K562 (cell line): ENCODE results near the gene SLC27A2. TPM values are rescaled to one million over a fixed set of nuclear protein-coding genes. Genes with fewer than 3 reads are reported as not detected.

Source experiments
- ATAC-seq: fragments of 200-7000 bp; cut with Tn5 transposase; 3 replicates; pipeline ENCODE4 v1.9.1; 2020; ENCODE audit warnings: moderate library complexity
- BruUV-seq: library from RNA; stranded (reverse); fragments of 400-500 nt; replicated peaks from 2 replicates; lab custom pipeline; 2021; lab: Mats Ljungman, UMichigan
- CTCF ChIA-PET: fragments of 300-600 bp; formaldehyde crosslinking; extraction: SDS; loops from one replicate; lab custom pipeline; 2021; ENCODE audit warnings: low intra/inter-chr PET ratio; lab: Yijun Ruan, JAX
- POLR2A ChIA-PET: fragments of 300-600, 350-650 bp; sonication (Branson Sonifier 250); formaldehyde crosslinking; extraction: SDS; loops from one replicate; lab custom pipeline; 2021; ENCODE audit warnings: antibody characterized with exemption, inconsistent platforms; lab: Yijun Ruan, JAX
- DNase-seq, 4 experiments: peaks; one replicate each; pipeline versions ENCODE4 v3.0.0 to v3.0.0-alpha.2; 2011 to 2018; ENCODE audit warnings: low spot score in 3 of 4, mixed read lengths in 3 of 4; ENCODE audit errors: extremely low read depth in 1 of 4
- FAIRE-seq: peaks from 2 replicates; lab custom pipeline; 2011; peaks lifted over from hg19 to GRCh38; lab: Jason Lieb, UNC
- H2AFZ ChIP-seq: 2 replicates; pipeline ENCODE4 v1.6.0; 2011; ENCODE audit warnings: low read depth, low read length, control low read depth, inconsistent platforms
- H3K27ac ChIP-seq: fragments of 200-600 bp; 3 replicates; pipeline ENCODE4 v1.8.0; 2011; ENCODE audit warnings: low read depth, mild to moderate bottlenecking, control low read depth, inconsistent platforms, low read length, moderate library complexity, mixed read lengths; ENCODE audit errors: extremely low read depth
- H3K27me3 ChIP-seq, 2 experiments: fragments of 300-600 bp in 1 of 2; 2 replicates in 1 of 2; 3 replicates in 1 of 2; pipeline versions ENCODE4 v1.6.0 to v1.8.0; 2011; ENCODE audit warnings: inconsistent platforms in 2 of 2, low read length in 2 of 2, mild to moderate bottlenecking in 1 of 2, mixed read lengths in 1 of 2, moderate library complexity in 1 of 2; ENCODE audit not compliant: control insufficient read depth in 2 of 2, insufficient read depth in 2 of 2
- H3K36me3 ChIP-seq: fragments of 300-600 bp; 3 replicates; pipeline ENCODE4 v1.8.0; 2011; ENCODE audit warnings: mild to moderate bottlenecking, low read length, inconsistent platforms; ENCODE audit not compliant: control insufficient read depth, insufficient read depth
- H3K4me1 ChIP-seq, 2 experiments: fragments of 200-600 bp in 1 of 2; replicated peaks in 1 of 2; 2 replicates in 1 of 2; 3 replicates in 1 of 2; pipeline versions ENCODE4 v1.5.1 to v1.8.0; 2011; ENCODE audit warnings: inconsistent platforms in 2 of 2, low read length in 2 of 2, mild to moderate bottlenecking in 1 of 2, mixed read lengths in 1 of 2, moderate library complexity in 1 of 2; ENCODE audit not compliant: control insufficient read depth in 2 of 2, insufficient read depth in 2 of 2
- H3K4me2 ChIP-seq: 2 replicates; pipeline ENCODE4 v1.6.1; 2011; ENCODE audit warnings: low read length, control low read depth, inconsistent platforms, mixed read lengths; ENCODE audit not compliant: insufficient read depth
- H3K4me3 ChIP-seq: fragments of 200-600 bp; sonication (generic), shearing (Covaris generic); 2 replicates; pipeline ENCODE4 v1.5.1; 2016; ENCODE audit warnings: control low read depth, inconsistent platforms
- H3K79me2 ChIP-seq: fragments of 200-600 bp; 3 replicates; pipeline ENCODE4 v1.8.0; 2011; ENCODE audit warnings: low read length, inconsistent platforms; ENCODE audit not compliant: control insufficient read depth, insufficient read depth
- H3K9ac ChIP-seq, 2 experiments: 2 replicates each; pipeline versions ENCODE4 v1.6.0 to v1.6.1; 2011; ENCODE audit warnings: low read depth in 2 of 2, low read length in 2 of 2, control low read depth in 1 of 2, inconsistent platforms in 1 of 2, mild to moderate bottlenecking in 1 of 2, mixed read lengths in 1 of 2; ENCODE audit not compliant: insufficient read depth in 1 of 2
- H3K9me1 ChIP-seq: one replicate; pipeline ENCODE4 v1.6.0; 2011; ENCODE audit warnings: inconsistent platforms, mild to moderate bottlenecking, low read length, moderate library complexity; ENCODE audit not compliant: control insufficient read depth, insufficient read depth
- H3K9me3 ChIP-seq: replicated peaks from 2 replicates; pipeline ENCODE4 v1.5.1; 2011; ENCODE audit warnings: low read depth, low read length, inconsistent platforms; ENCODE audit not compliant: control insufficient read depth, insufficient read depth
- H4K20me1 ChIP-seq: replicated peaks from 2 replicates; pipeline ENCODE4 v1.6.1; 2011; ENCODE audit warnings: low read length, inconsistent platforms, mixed read lengths; ENCODE audit not compliant: control insufficient read depth, insufficient read depth
- BRF1 ChIP-seq: IDR thresholded peaks from 3 replicates; pipeline ENCODE4 v1.6.1; 2011; ENCODE audit warnings: borderline replicate concordance, mild to moderate bottlenecking; ENCODE audit not compliant: insufficient read length; ENCODE audit errors: extremely low read depth
- C11orf30 ChIP-seq: fragments of 450-650 bp; IDR thresholded peaks from 2 replicates; pipeline ENCODE4 v1.6.1; 2016; ENCODE audit warnings: low read depth, mild to moderate bottlenecking
- ELK3 ChIP-seq: fragments of 450-650 bp; formaldehyde crosslinking; IDR thresholded peaks from 2 replicates; pipeline ENCODE4 v1.4.0; 2020; ENCODE audit warnings: mild to moderate bottlenecking
- KAT7 ChIP-seq: sonication (generic); formaldehyde crosslinking; IDR thresholded peaks from 2 replicates; pipeline ENCODE4 v1.8.0; 2022; ENCODE audit warnings: missing genetic modification reagents, mild to moderate bottlenecking, borderline replicate concordance
- KLF13 ChIP-seq: fragments of 450-650 bp; IDR thresholded peaks from 2 replicates; pipeline ENCODE4 v1.6.1; 2016; ENCODE audit warnings: missing genetic modification characterization, low read depth, mild to moderate bottlenecking, missing compliant biosample characterization, moderate library complexity, borderline replicate concordance
- MAFF ChIP-seq: IDR thresholded peaks from 2 replicates; pipeline ENCODE4 v1.6.1; 2012; ENCODE audit warnings: low read length, improper control_type of control experiment
- MAFK ChIP-seq: IDR thresholded peaks from 2 replicates; pipeline ENCODE4 v1.6.1; 2011; ENCODE audit warnings: low read length, improper control_type of control experiment
- MYNN ChIP-seq, 2 experiments: sonication (generic); formaldehyde crosslinking in 1 of 2; IDR thresholded peaks; 2 replicates each; pipeline versions ENCODE4 v1.5.0 to v1.6.1; 2016 to 2020; ENCODE audit warnings: antibody characterized with exemption in 1 of 2, missing genetic modification reagents in 1 of 2
- NFATC3 ChIP-seq: fragments of 450-650 bp; IDR thresholded peaks from 2 replicates; pipeline ENCODE4 v1.6.1; 2017; ENCODE audit warnings: mild to moderate bottlenecking
- NR0B1 ChIP-seq: fragments of 450-650 bp; IDR thresholded peaks from one replicate; pipeline ENCODE4 v1.6.1; 2018; ENCODE audit warnings: mild to moderate bottlenecking, moderate library complexity; ENCODE audit not compliant: partially characterized antibody
- RBM34 ChIP-seq: fragments of 200-400 bp; formaldehyde crosslinking; IDR thresholded peaks from 2 replicates; pipeline ENCODE4 v1.6.1; 2018; ENCODE audit warnings: low read length, borderline replicate concordance; ENCODE audit not compliant: insufficient read depth
- TFAP4 ChIP-seq: sonication (generic); formaldehyde crosslinking; IDR thresholded peaks from 2 replicates; pipeline ENCODE4 v1.8.0; 2022; ENCODE audit warnings: missing genetic modification reagents, mild to moderate bottlenecking, moderate library complexity, borderline replicate concordance
- ZNF212 ChIP-seq: fragments of 450-650 bp; formaldehyde crosslinking; IDR thresholded peaks from 2 replicates; pipeline ENCODE4 v1.4.0; 2020; ENCODE audit warnings: mild to moderate bottlenecking
- ZNF224 ChIP-seq: sonication (generic); formaldehyde crosslinking; IDR thresholded peaks from 2 replicates; pipeline ENCODE4 v1.8.0; 2022; ENCODE audit warnings: mild to moderate bottlenecking, missing genetic modification reagents
- ZNF311 ChIP-seq: fragments of 250-450 bp; sonication (Bioruptor Pico); IDR thresholded peaks from 2 replicates; pipeline ENCODE4 v1.4.0; 2020; ENCODE audit warnings: mild to moderate bottlenecking, moderate library complexity
- WGBS: fragments of 100-300 bp; shearing (Covaris generic); methylation state at CpG from one replicate; pipeline ENCODE4 v1.1.6; 2016; ENCODE audit warnings: low coverage, mixed read lengths; ENCODE audit not compliant: insufficient coverage; ENCODE audit errors: missing lambda C conversion rate; 5-methylcytosine and 5-hydroxymethylcytosine counted together
- in situ Hi-C: fragments of 300-500 bp; cut with MboI; formaldehyde crosslinking; loops from 4 replicates; pipeline ENCODE4 v1.15.0; 2018; ENCODE audit warnings: inconsistent platforms, mixed read lengths
- intact Hi-C: fragments of 100-400 bp; cut with micrococcal nuclease; formaldehyde crosslinking; loops from 2 replicates; pipeline ENCODE4 v1.14.2; 2022
- polyA plus RNA-seq, 8 experiments: library from polyadenylated mRNA; depleted of rRNA in 4 of 8; stranded (reverse) in 5 of 8; unstranded in 3 of 8; fragments of >200 nt; fragmentation: Nextera tagmentation in 2 of 8; fragmentation: Illumina TruSeq in 1 of 8; extraction: Ambion mirVana in 2 of 8; extraction: Trizol in 1 of 8; gene quantifications; 2 replicates each; pipeline versions ENCODE4 v1.2.1 to v1.2.3, GENCODE V29; 2011 to 2014; ENCODE audit warnings: inconsistent platforms in 1 of 8, missing spikeins in 1 of 8
- total RNA-seq, 7 experiments: library from RNA; depleted of rRNA in 6 of 7; stranded (reverse); fragments of >200 nt in 6 of 7; fragmentation: Illumina TruSeq in 2 of 7; extraction: Trizol in 2 of 7; gene quantifications; 2 replicates each; pipeline versions ENCODE4 v1.2.1 to v1.2.3, GENCODE V29; 2011 to 2021; ENCODE audit warnings: low replicate concordance in 1 of 7
- TF ChIP-seq, protein P1 (sequence below): IDR thresholded peaks from 3 replicates; pipeline ENCODE4 v1.6.1; 2011; ENCODE audit warnings: borderline replicate concordance, mild to moderate bottlenecking, moderate library complexity; ENCODE audit not compliant: insufficient read length; ENCODE audit errors: extremely low read depth

SLC27A2 gene
- total and polyA plus RNA-seq, 9 of the 15 experiments (the other 6 are each of a cell fraction or from before 2014, with no cell fraction given), result 4.9 to 38.0 (median 22.7) TPM

GRCh38 chr15:50210462-50211157, 28.6 kb downstream of the SLC27A2 start:
- H3K9ac ChIP-seq, result no peak overlapping the region; a peak in 1 of 4 replicates
- no peaks in the 10 kb centered on the region for H3K9me3 ChIP-seq
- H2AFZ ChIP-seq, result no peak overlapping the region
- H3K36me3 ChIP-seq, result peaks cover 34% of the 10 kb centered on the region
- H3K4me2 ChIP-seq, result no peak overlapping the region
- ATAC-seq, result no peak
- no peaks in the 10 kb centered on the region; a peak in 1 of 5 replicates for H3K4me1 ChIP-seq
- H3K79me2 ChIP-seq, result no peaks in the 10 kb centered on the region
- no peak overlapping the region for H3K4me3 ChIP-seq
- in situ Hi-C loops, result no loop called here
- intact Hi-C loops, result no loop called here
- no peaks in the 10 kb centered on the region for H4K20me1 ChIP-seq
- H3K27me3 ChIP-seq, result no peaks in the 10 kb centered on the region
- H3K9me1 ChIP-seq, result no peaks in the 10 kb centered on the region
- no peak overlapping the region for H3K27ac ChIP-seq
- no peak for FAIRE-seq
- BruUV-seq, result no TSS peak
- ChIA-PET CTCF (interaction anchor here (0.6 kb wide), 1 partner anchor 484 kb away, joined by 4 read pairs; no protein-coding TSS in a partner anchor), POLR2A (interaction anchor here (0.7 to 1.0 kb wide), 3 partner anchors 9 to 214 kb away, joined by 3 to 4 read pairs (median 3); partner anchors contain the start of gene USP8)
- no peak for DNase-seq
- 87% methylated on average over 7 of the region's 8 CpGs for WGBS
- TF ChIP-seq RBM34, result no peak
- no peak for TF ChIP-seq KLF13 (tag)
- no peak for TF ChIP-seq C11orf30
- TF ChIP-seq NR0B1, result no peak
- no peak for TF ChIP-seq MAFF
- no peak for TF ChIP-seq MYNN (IDR thresholded peaks at IDR 0.05)
- no peak for TF ChIP-seq MYNN (CRISPR knock-in tag; IDR thresholded peaks at IDR 0.05)
- TF ChIP-seq ZNF311 (CRISPR knock-in tag), result no peak
- TF ChIP-seq ZNF224 (CRISPR knock-in tag), result no peak
- no peak for TF ChIP-seq ELK3 (CRISPR knock-in tag)
- TF ChIP-seq BRF1, result no peak
- TF ChIP-seq KAT7 (CRISPR knock-in tag), result no peak
- TF ChIP-seq ZNF212 (CRISPR knock-in tag), result no peak
- TF ChIP-seq, protein P1, sequence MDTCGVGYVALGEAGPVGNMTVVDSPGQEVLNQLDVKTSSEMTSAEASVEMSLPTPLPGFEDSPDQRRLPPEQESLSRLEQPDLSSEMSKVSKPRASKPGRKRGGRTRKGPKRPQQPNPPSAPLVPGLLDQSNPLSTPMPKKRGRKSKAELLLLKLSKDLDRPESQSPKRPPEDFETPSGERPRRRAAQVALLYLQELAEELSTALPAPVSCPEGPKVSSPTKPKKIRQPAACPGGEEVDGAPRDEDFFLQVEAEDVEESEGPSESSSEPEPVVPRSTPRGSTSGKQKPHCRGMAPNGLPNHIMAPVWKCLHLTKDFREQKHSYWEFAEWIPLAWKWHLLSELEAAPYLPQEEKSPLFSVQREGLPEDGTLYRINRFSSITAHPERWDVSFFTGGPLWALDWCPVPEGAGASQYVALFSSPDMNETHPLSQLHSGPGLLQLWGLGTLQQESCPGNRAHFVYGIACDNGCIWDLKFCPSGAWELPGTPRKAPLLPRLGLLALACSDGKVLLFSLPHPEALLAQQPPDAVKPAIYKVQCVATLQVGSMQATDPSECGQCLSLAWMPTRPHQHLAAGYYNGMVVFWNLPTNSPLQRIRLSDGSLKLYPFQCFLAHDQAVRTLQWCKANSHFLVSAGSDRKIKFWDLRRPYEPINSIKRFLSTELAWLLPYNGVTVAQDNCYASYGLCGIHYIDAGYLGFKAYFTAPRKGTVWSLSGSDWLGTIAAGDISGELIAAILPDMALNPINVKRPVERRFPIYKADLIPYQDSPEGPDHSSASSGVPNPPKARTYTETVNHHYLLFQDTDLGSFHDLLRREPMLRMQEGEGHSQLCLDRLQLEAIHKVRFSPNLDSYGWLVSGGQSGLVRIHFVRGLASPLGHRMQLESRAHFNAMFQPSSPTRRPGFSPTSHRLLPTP, result no peak
- no peak for TF ChIP-seq TFAP4 (CRISPR knock-in tag)
- TF ChIP-seq MAFK, result no peak
- TF ChIP-seq NFATC3, result no peak
